K562 (cell line): ENCODE data around the gene SIGLEC11. TPM values are rescaled to one million over a fixed set of nuclear protein-coding genes. Genes with fewer than 3 reads are reported as not detected.

Source experiments
- ARID1B ChIP-seq: fragments of 450-650 bp; IDR thresholded peaks from 2 replicates; pipeline ENCODE4 v1.6.1; 2016; ENCODE audit warnings: antibody characterized with exemption, mild to moderate bottlenecking, inconsistent platforms
- BHLHE40 ChIP-seq: IDR thresholded peaks from 2 replicates; pipeline ENCODE4 v1.6.1; 2011; ENCODE audit warnings: low read length, improper control_type of control experiment
- CBFA2T3 ChIP-seq: fragments of 450-650 bp; IDR thresholded peaks from 2 replicates; pipeline ENCODE4 v1.6.1; 2017
- CHD4 ChIP-seq: fragments of 200-600 bp; sonication (generic); IDR thresholded peaks from 3 replicates; pipeline ENCODE4 v1.6.1; 2012; ENCODE audit warnings: low read depth, mild to moderate bottlenecking, mixed read lengths, low read length, inconsistent platforms; ENCODE audit not compliant: insufficient read depth, insufficient replicate concordance, poor library complexity, severe bottlenecking
- CXXC5 ChIP-seq: fragments of 250-450 bp; sonication (Bioruptor Pico); IDR thresholded peaks from 2 replicates; pipeline ENCODE4 v1.8.0; 2022; ENCODE audit warnings: inconsistent platforms, mild to moderate bottlenecking, moderate library complexity
- FOS ChIP-seq: IDR thresholded peaks from 3 replicates; pipeline ENCODE4 v1.6.1; 2011; ENCODE audit not compliant: insufficient read length; ENCODE audit errors: extremely low read depth
- HDAC1 ChIP-seq, 2 experiments: fragments of 450-650 bp; IDR thresholded peaks; 2 replicates each; pipeline ENCODE4 v1.6.1; 2016 to 2017; ENCODE audit warnings: inconsistent platforms in 1 of 2, mild to moderate bottlenecking in 1 of 2, moderate library complexity in 1 of 2
- MBD2 ChIP-seq: sonication (generic); IDR thresholded peaks from 2 replicates; pipeline ENCODE4 v1.6.1; 2016; ENCODE audit warnings: low read depth, borderline replicate concordance
- MED1 ChIP-seq: sonication (generic); formaldehyde crosslinking; IDR thresholded peaks from 2 replicates; pipeline ENCODE4 v1.8.1; 2023; ENCODE audit warnings: missing genetic modification reagents, borderline replicate concordance
- NCOA4 ChIP-seq: fragments of 450-650 bp; IDR thresholded peaks from 2 replicates; pipeline ENCODE4 v1.6.1; 2018; ENCODE audit warnings: mild to moderate bottlenecking; ENCODE audit not compliant: partially characterized antibody
- NFXL1 ChIP-seq: fragments of 450-650 bp; formaldehyde crosslinking; IDR thresholded peaks from 2 replicates; pipeline ENCODE4 v1.4.0; 2021; ENCODE audit warnings: mild to moderate bottlenecking
- POLR2AphosphoS5 ChIP-seq: IDR thresholded peaks from 2 replicates; pipeline ENCODE4 v1.6.1; 2011; ENCODE audit warnings: mild to moderate bottlenecking, low read depth, low read length, moderate library complexity; ENCODE audit not compliant: control insufficient read depth, insufficient read depth
- POLR3G ChIP-seq: IDR thresholded peaks from 2 replicates; pipeline ENCODE4 v1.6.1; 2011; ENCODE audit not compliant: insufficient read length, insufficient replicate concordance; ENCODE audit errors: extremely low read depth
- SMAD2 ChIP-seq: fragments of 150-350 bp; IDR thresholded peaks from 2 replicates; pipeline ENCODE4 v1.6.1; 2014; ENCODE audit warnings: low read depth, mild to moderate bottlenecking, low read length
- SMARCE1 ChIP-seq: fragments of 450-650 bp; IDR thresholded peaks from 2 replicates; pipeline ENCODE4 v1.7.1; 2016; ENCODE audit warnings: mild to moderate bottlenecking
- TBP ChIP-seq: optimal IDR thresholded peaks from 2 replicates; pipeline ENCODE3; 2011; ENCODE audit warnings: low read depth, low read length, improper control_type of control experiment
- ZNF764 ChIP-seq: fragments of 250-450 bp; sonication (Bioruptor Pico); IDR thresholded peaks from 2 replicates; pipeline ENCODE4 v1.4.0; 2020; ENCODE audit warnings: low read depth, mild to moderate bottlenecking, moderate library complexity
- ZNF79 ChIP-seq: fragments of 250-450 bp; sonication (Bioruptor Pico); IDR thresholded peaks from 2 replicates; pipeline ENCODE4 v1.4.0; 2020; ENCODE audit warnings: low read depth, mild to moderate bottlenecking, moderate library complexity
- polyA plus RNA-seq, 8 experiments: library from polyadenylated mRNA; depleted of rRNA in 4 of 8; stranded (reverse) in 5 of 8; unstranded in 3 of 8; fragments of >200 nt; fragmentation: Nextera tagmentation in 2 of 8; fragmentation: Illumina TruSeq in 1 of 8; extraction: Ambion mirVana in 2 of 8; extraction: Trizol in 1 of 8; gene quantifications; 2 replicates each; pipeline versions ENCODE4 v1.2.1 to v1.2.3, GENCODE V29; 2011 to 2014; ENCODE audit warnings: inconsistent platforms in 1 of 8, missing spikeins in 1 of 8
- total RNA-seq, 7 experiments: library from RNA; depleted of rRNA in 6 of 7; stranded (reverse); fragments of >200 nt in 6 of 7; fragmentation: Illumina TruSeq in 2 of 7; extraction: Trizol in 2 of 7; gene quantifications; 2 replicates each; pipeline versions ENCODE4 v1.2.1 to v1.2.3, GENCODE V29; 2011 to 2021; ENCODE audit warnings: low replicate concordance in 1 of 7
- TF ChIP-seq, protein P1 (sequence below): sonication (generic); formaldehyde crosslinking; IDR thresholded peaks from 2 replicates; pipeline ENCODE4 v1.8.0; 2022; ENCODE audit warnings: missing genetic modification reagents, mild to moderate bottlenecking, moderate library complexity, borderline replicate concordance
- TF ChIP-seq, protein P2 (sequence below): fragments of 250-450 bp; sonication (Bioruptor Pico); IDR thresholded peaks from 2 replicates; pipeline ENCODE4 v1.5.0; 2021
- TF ChIP-seq, protein P3 (sequence below): fragments of 250-450 bp; sonication (Bioruptor Pico); IDR thresholded peaks from 2 replicates; pipeline ENCODE4 v1.5.1; 2021; ENCODE audit warnings: mild to moderate bottlenecking
- TF ChIP-seq, protein P4 (sequence below), 2 experiments: IDR thresholded peaks; 2 replicates each; pipeline ENCODE4 v1.6.1; 2012; ENCODE audit warnings: improper control_type of control experiment in 2 of 2, low read depth in 2 of 2, low read length in 2 of 2, borderline replicate concordance in 1 of 2

SIGLEC11 gene
- total and polyA plus RNA-seq, 9 of the 15 experiments (the other 6 are each of a cell fraction or from before 2014, with no cell fraction given) = not detected

DNA sequence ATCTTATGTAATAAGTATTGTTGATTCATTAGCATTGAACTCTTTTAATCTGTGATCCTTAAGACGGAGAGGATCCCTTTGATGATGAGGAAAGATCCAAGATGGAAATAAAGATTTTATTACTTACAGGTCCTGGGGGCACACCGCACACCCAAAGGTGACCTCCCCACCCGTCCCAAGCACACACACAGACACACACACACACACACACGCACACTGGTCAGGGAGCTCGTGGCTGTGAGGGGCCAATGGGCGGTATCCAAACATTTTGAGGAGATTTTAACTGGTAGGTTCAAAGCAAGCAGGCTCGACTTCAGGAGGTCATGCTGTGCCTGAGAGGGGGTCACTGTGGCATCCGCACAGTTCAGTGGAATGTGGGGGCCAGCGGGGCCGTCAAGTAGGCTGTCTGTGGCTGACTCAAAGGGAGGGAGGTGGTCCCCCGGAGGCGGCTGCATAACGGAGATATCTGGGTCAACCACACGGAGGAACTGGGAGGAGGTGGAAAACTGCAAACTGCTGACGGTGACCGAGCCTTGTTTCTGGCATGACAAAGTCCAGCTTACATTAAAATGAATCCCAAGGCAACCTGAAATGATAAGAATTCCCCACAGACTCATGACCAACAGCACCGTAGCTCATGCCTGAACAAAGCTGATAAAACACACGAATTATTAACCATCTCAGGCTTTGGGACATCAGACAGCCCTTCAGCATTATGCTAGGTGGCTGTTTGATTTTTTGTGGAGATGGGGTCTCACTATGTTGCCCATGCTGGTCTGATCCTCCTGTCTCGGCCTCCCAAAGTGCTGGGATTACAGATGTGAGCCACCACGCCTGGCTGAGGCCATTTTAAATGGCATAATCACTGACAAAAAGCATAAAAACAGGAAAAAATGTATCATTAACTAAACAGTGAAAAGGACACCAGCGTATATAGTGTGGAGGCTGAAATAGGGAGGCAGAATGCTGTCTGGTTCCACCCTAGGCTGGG lies 20.9 kb upstream of the SIGLEC11 start (continued):
- TF ChIP-seq, protein P1, sequence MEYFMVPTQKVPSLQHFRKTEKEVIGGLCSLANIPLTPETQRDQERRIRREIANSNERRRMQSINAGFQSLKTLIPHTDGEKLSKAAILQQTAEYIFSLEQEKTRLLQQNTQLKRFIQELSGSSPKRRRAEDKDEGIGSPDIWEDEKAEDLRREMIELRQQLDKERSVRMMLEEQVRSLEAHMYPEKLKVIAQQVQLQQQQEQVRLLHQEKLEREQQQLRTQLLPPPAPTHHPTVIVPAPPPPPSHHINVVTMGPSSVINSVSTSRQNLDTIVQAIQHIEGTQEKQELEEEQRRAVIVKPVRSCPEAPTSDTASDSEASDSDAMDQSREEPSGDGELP = peak; percentile 51; the same call in 1 of the 2 replicates
- TF ChIP-seq NFXL1 (CRISPR knock-in tag) (no peak), CBFA2T3 (peak; percentile 89), FOS (no peak), TBP (peak; percentile 24), CHD4 (no peak), NCOA4 (no peak), ARID1B (peak; percentile 80), POLR2AphosphoS5 (peak; percentile 45; the same call in 1 of the 2 replicates), HDAC1 (IDR thresholded peaks at IDR 0.05) (0 out of 4 replicates have a peak, but pooled peaks of 1 of the 2 experiments have one; percentile 29), ZNF764 (no peak), SMAD2 (no peak), MBD2 (0 out of 2 replicates have a peak, but pooled peaks have one; percentile 32), ZNF79 (CRISPR knock-in tag) (no peak), POLR3G (no peak), BHLHE40 (peak; percentile 38; the same call in 1 of the 2 replicates), MED1 (no peak), CXXC5 (CRISPR knock-in tag) (peak; percentile 35; the same call in 1 of the 2 replicates), SMARCE1 (peak; percentile 62; the same call in 1 of the 2 replicates)
- TF ChIP-seq, protein P2, sequence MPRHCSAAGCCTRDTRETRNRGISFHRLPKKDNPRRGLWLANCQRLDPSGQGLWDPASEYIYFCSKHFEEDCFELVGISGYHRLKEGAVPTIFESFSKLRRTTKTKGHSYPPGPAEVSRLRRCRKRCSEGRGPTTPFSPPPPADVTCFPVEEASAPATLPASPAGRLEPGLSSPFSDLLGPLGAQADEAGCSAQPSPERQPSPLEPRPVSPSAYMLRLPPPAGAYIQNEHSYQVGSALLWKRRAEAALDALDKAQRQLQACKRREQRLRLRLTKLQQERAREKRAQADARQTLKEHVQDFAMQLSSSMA (CRISPR knock-in tag) = no peak
- TF ChIP-seq, protein P3, sequence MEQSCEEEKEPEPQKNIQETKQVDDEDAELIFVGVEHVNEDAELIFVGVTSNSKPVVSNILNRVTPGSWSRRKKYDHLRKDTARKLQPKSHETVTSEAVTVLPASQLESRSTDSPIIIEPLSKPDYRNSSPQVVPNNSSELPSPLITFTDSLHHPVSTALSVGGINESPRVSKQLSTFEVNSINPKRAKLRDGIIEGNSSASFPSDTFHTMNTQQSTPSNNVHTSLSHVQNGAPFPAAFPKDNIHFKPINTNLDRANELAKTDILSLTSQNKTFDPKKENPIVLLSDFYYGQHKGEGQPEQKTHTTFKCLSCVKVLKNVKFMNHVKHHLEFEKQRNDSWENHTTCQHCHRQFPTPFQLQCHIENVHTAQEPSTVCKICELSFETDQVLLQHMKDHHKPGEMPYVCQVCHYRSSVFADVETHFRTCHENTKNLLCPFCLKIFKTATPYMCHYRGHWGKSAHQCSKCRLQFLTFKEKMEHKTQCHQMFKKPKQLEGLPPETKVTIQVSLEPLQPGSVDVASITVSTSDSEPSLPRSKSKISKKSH = no peak
- TF ChIP-seq, protein P4, sequence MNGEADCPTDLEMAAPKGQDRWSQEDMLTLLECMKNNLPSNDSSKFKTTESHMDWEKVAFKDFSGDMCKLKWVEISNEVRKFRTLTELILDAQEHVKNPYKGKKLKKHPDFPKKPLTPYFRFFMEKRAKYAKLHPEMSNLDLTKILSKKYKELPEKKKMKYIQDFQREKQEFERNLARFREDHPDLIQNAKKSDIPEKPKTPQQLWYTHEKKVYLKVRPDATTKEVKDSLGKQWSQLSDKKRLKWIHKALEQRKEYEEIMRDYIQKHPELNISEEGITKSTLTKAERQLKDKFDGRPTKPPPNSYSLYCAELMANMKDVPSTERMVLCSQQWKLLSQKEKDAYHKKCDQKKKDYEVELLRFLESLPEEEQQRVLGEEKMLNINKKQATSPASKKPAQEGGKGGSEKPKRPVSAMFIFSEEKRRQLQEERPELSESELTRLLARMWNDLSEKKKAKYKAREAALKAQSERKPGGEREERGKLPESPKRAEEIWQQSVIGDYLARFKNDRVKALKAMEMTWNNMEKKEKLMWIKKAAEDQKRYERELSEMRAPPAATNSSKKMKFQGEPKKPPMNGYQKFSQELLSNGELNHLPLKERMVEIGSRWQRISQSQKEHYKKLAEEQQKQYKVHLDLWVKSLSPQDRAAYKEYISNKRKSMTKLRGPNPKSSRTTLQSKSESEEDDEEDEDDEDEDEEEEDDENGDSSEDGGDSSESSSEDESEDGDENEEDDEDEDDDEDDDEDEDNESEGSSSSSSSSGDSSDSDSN (IDR thresholded peaks at IDR 0.05; ENCODE audit: borderline replicate concordance in 1 of 2, low read depth in 2 of 2, low read length in 2 of 2) = peak in 1 of 2 experiments; percentile 83; a peak in 2 of 4 replicates
